Activated naive CD4-positive, alpha-beta T cell treated with anti-CD3 and anti-CD28 coated beads, Interleukin-2, amount 50 U/mL, for 24 hours (primary cell): ENCODE data around the gene TMEM150A.
"Not testable (repeated sequence)": the region's sequence is repeated elsewhere in the genome, so short reads cannot be mapped to it uniquely, and the experiment has no call there.

ENCODE experiments used
- H3K27ac Mint-ChIP-seq: one replicate; pipeline ENCODE4 v1.8.0; 2021; ENCODE audit warnings: mild to moderate bottlenecking, mixed read lengths
- H3K27me3 Mint-ChIP-seq: one replicate; pipeline ENCODE4 v1.8.0; 2021; ENCODE audit warnings: mixed read lengths
- H3K36me3 Mint-ChIP-seq: one replicate; pipeline ENCODE4 v1.8.0; 2021; ENCODE audit warnings: mixed read lengths
- H3K4me1 Mint-ChIP-seq: one replicate; pipeline ENCODE4 v1.8.0; 2021; ENCODE audit warnings: mixed read lengths
- H3K4me3 Mint-ChIP-seq: one replicate; pipeline ENCODE4 v1.8.0; 2021; ENCODE audit warnings: mild to moderate bottlenecking, mixed read lengths
- H3K9me3 Mint-ChIP-seq: one replicate; pipeline ENCODE4 v1.8.0; 2021; ENCODE audit warnings: mixed read lengths

The TMEM150A gene

GRCh38 chr2:85621338-85621737 lies 18.8 kb upstream of the TMEM150A start:
- no peaks in the 10 kb centered on the region for H3K9me3 Mint-ChIP-seq
- no peak overlapping the region for H3K4me3 Mint-ChIP-seq
- H3K36me3 Mint-ChIP-seq = peaks cover 14% of the 10 kb centered on the region
- no peaks in the 10 kb centered on the region for H3K27me3 Mint-ChIP-seq
- H3K27ac Mint-ChIP-seq = no peak overlapping the region
- H3K4me1 Mint-ChIP-seq = peaks cover 21% of the 10 kb centered on the region

- Mint-ChIP-seq H3K9me3 (no peaks in the 10 kb centered on the region), H3K4me3 (no peak overlapping the region), H3K27me3 (no peaks in the 10 kb centered on the region), H3K4me1 (peaks cover 25% of the 10 kb centered on the region), H3K36me3 (peaks cover 11% of the 10 kb centered on the region), H3K27ac (no peak overlapping the region)
Observed at GRCh38 chr2:85619617-85620016, 17.1 kb upstream of the TMEM150A start.

- not testable (repeated sequence) for H3K36me3 Mint-ChIP-seq, H3K27me3 Mint-ChIP-seq, H3K9me3 Mint-ChIP-seq, H3K27ac Mint-ChIP-seq
- Mint-ChIP-seq H3K4me3 (peak overlapping the region; percentile 96), H3K4me1 (peaks cover 25% of the 10 kb centered on the region)
Observed at GRCh38 chr2:85617723-85618122, 15.2 kb upstream of the TMEM150A start.

- Mint-ChIP-seq H3K27me3 (no peaks in the 10 kb centered on the region), H3K9me3 (no peaks in the 10 kb centered on the region), H3K4me1 (peaks cover 23% of the 10 kb centered on the region), H3K4me3 (peak overlapping the region; percentile 36), H3K27ac (no peak overlapping the region), H3K36me3 (peaks cover 2% of the 10 kb centered on the region)
Observed at GRCh38 chr2:85615413-85615728, 12.9 kb upstream of the TMEM150A start.

- H3K27me3 Mint-ChIP-seq, H3K9me3 Mint-ChIP-seq, H3K4me3 Mint-ChIP-seq, H3K27ac Mint-ChIP-seq, H3K36me3 Mint-ChIP-seq: not testable (repeated sequence)
- peaks cover 29% of the 10 kb centered on the region for H3K4me1 Mint-ChIP-seq
Observed at GRCh38 chr2:85614757-85615156, 12.3 kb upstream of the TMEM150A start.

GRCh38 chr2:85613717-85614515 lies 11.4 kb upstream of the TMEM150A start:
- peaks cover 32% of the 10 kb centered on the region for H3K4me1 Mint-ChIP-seq
- no peaks in the 10 kb centered on the region for H3K27me3 Mint-ChIP-seq
- no peaks in the 10 kb centered on the region for H3K9me3 Mint-ChIP-seq
- no peak overlapping the region for H3K27ac Mint-ChIP-seq
- H3K4me3 Mint-ChIP-seq = no peak overlapping the region
- H3K36me3 Mint-ChIP-seq = peaks cover 4% of the 10 kb centered on the region

GRCh38 chr2:85611705-85612587 lies 9.4 kb upstream of the TMEM150A start, which contains the start of gene C2orf68:
TSS of gene C2orf68 (minus strand) at chr2:85612066. CDS start at chr2:85611984, 82 bp downstream.
- H3K4me3 Mint-ChIP-seq = peak within 1 kb of the TSS; percentile 98
- no peaks in the 10 kb centered on the region for H3K9me3 Mint-ChIP-seq
- peaks cover 4% of the 10 kb centered on the region for H3K36me3 Mint-ChIP-seq
- peaks cover 35% of the 10 kb centered on the region for H3K4me1 Mint-ChIP-seq
- peak within 1 kb of the TSS; percentile 97 for H3K27ac Mint-ChIP-seq
- H3K27me3 Mint-ChIP-seq = no peaks in the 10 kb centered on the region

GRCh38 chr2:85611217-85611704 lies 8.8 kb upstream of the TMEM150A start:
- peaks cover 4% of the 10 kb centered on the region for H3K36me3 Mint-ChIP-seq
- H3K9me3 Mint-ChIP-seq = no peaks in the 10 kb centered on the region
- peaks cover 38% of the 10 kb centered on the region for H3K4me1 Mint-ChIP-seq
- peak overlapping the region; percentile 98 for H3K4me3 Mint-ChIP-seq
- H3K27ac Mint-ChIP-seq = peak overlapping the region; percentile 97
- no peaks in the 10 kb centered on the region for H3K27me3 Mint-ChIP-seq

GRCh38 chr2:85607268-85608215 lies 5.0 kb upstream of the TMEM150A start:
- Mint-ChIP-seq H3K36me3 (peaks cover 4% of the 10 kb centered on the region), H3K9me3 (no peaks in the 10 kb centered on the region), H3K4me1 (peaks cover 64% of the 10 kb centered on the region), H3K4me3 (no peak overlapping the region), H3K27me3 (no peaks in the 10 kb centered on the region), H3K27ac (peak overlapping the region; percentile 19)

GRCh38 chr2:85606116-85606455 lies 3.6 kb upstream of the TMEM150A start:
- Mint-ChIP-seq H3K27me3 (no peaks in the 10 kb centered on the region), H3K4me1 (peaks cover 64% of the 10 kb centered on the region), H3K27ac (no peak overlapping the region), H3K36me3 (peaks cover 4% of the 10 kb centered on the region), H3K4me3 (no peak overlapping the region), H3K9me3 (no peaks in the 10 kb centered on the region)

GRCh38 chr2:85605406-85606115 lies 3.1 kb upstream of the TMEM150A start:
- no peaks in the 10 kb centered on the region for H3K9me3 Mint-ChIP-seq
- peaks cover 4% of the 10 kb centered on the region for H3K36me3 Mint-ChIP-seq
- H3K4me3 Mint-ChIP-seq = no peak overlapping the region
- no peak overlapping the region for H3K27ac Mint-ChIP-seq
- H3K27me3 Mint-ChIP-seq = no peaks in the 10 kb centered on the region
- H3K4me1 Mint-ChIP-seq = peaks cover 64% of the 10 kb centered on the region

GRCh38 chr2:85604568-85605339 lies 2.3 kb upstream of the TMEM150A start:
- Mint-ChIP-seq H3K9me3 (no peaks in the 10 kb centered on the region), H3K4me1 (peaks cover 56% of the 10 kb centered on the region)

GRCh38 chr2:85604133-85604444 lies 1.6 kb upstream of the TMEM150A start:
- H3K4me3 Mint-ChIP-seq = peak overlapping the region; percentile 88
- not testable (repeated sequence) for H3K27me3 Mint-ChIP-seq, H3K36me3 Mint-ChIP-seq, H3K9me3 Mint-ChIP-seq
- peaks cover 50% of the 10 kb centered on the region for H3K4me1 Mint-ChIP-seq
- peak overlapping the region; percentile 46 for H3K27ac Mint-ChIP-seq

More at GRCh38 chr2:85604568-85605339, 2.3 kb upstream of the TMEM150A start:
- peak overlapping the region; percentile 41 for H3K27ac Mint-ChIP-seq
- no peaks in the 10 kb centered on the region for H3K27me3 Mint-ChIP-seq
- no peak overlapping the region for H3K4me3 Mint-ChIP-seq
- peaks cover 1% of the 10 kb centered on the region for H3K36me3 Mint-ChIP-seq

- Mint-ChIP-seq H3K27me3 (no peaks in the 10 kb centered on the region), H3K4me3 (peak overlapping the region; percentile 85), H3K36me3 (no peaks in the 10 kb centered on the region), H3K27ac (peak overlapping the region; percentile 87), H3K4me1 (peaks cover 37% of the 10 kb centered on the region), H3K9me3 (no peaks in the 10 kb centered on the region)
Observed at GRCh38 chr2:85601771-85602475, 575 bp downstream of the TMEM150A start.
